Psoas muscle (tissue), 8 donors: ENCODE measurements around the gene NSUN4. TPM values are rescaled to one million over a fixed set of nuclear protein-coding genes. Genes with fewer than 3 reads are reported as not detected.

Experiments used
- ATAC-seq, 4 donors: fragments of 200-7000 bp; cut with Tn5 transposase; one replicate each; pipeline ENCODE4 v1.9.1; 2020; ENCODE audit warnings: moderate library complexity in 3 of 4, mild to moderate bottlenecking in 2 of 4
- DNase-seq, 2 donors: peaks; one replicate each; pipeline ENCODE4 v3.0.0-alpha.2; 2020
- H3K27ac ChIP-seq: fragments of 200-600 bp; one replicate; pipeline ENCODE4 v1.8.0; 2022
- H3K27me3 ChIP-seq, 3 donors: fragments of 200-600 bp in 1 of 3; one replicate each; pipeline versions ENCODE4 v1.6.1 to v1.8.0; 2013 to 2022; ENCODE audit warnings: low read length in 2 of 3, mild to moderate bottlenecking in 2 of 3, moderate library complexity in 1 of 3; ENCODE audit not compliant: insufficient read depth in 3 of 3
- H3K36me3 ChIP-seq, 2 donors: fragments of 200-600 bp in 1 of 2; one replicate each; pipeline versions ENCODE4 v1.6.1 to v1.8.0; 2013 to 2022; ENCODE audit warnings: low read depth in 1 of 2, mild to moderate bottlenecking in 1 of 2, moderate library complexity in 1 of 2; ENCODE audit not compliant: insufficient read depth in 1 of 2
- H3K4me1 ChIP-seq: fragments of 200-600 bp; one replicate; pipeline ENCODE4 v1.8.0; 2022
- H3K4me3 ChIP-seq: fragments of 200-600 bp; one replicate; pipeline ENCODE4 v1.8.0; 2022; ENCODE audit warnings: mild to moderate bottlenecking
- H3K9me3 ChIP-seq: fragments of 200-600 bp; one replicate; pipeline ENCODE4 v1.8.0; 2022
- CTCF ChIP-seq: fragments of 200-600 bp; IDR thresholded peaks from one replicate; pipeline ENCODE4 v1.8.0; 2022; ENCODE audit warnings: antibody characterized with exemption
- WGBS, 3 donors: extraction: QIAGEN DNeasy Blood & Tissue Kit; methylation state at CpG; one replicate each; pipeline versions ENCODE4 v1.1.6 to v1.1.7; 2013; 5-methylcytosine and 5-hydroxymethylcytosine counted together
- intact Hi-C, 2 donors: fragments of 100-400 bp; cut with DNase I; formaldehyde crosslinking; loops; one replicate each; pipeline versions ENCODE4 v1.11.0 to v1.14.2; 2022
- polyA plus RNA-seq, 3 donors: library from polyadenylated mRNA; stranded (reverse); fragments of 200-250 nt; gene quantifications; one replicate each; pipeline ENCODE4 v1.2.3, GENCODE V29; 2013
- total RNA-seq, 4 donors: library from RNA; stranded (reverse); fragmentation: NEBNext Ultra II Directional in 2 of 4; extraction: Animal tissue kit (Norgen Biotek cat#: 25700) in 2 of 4; gene quantifications; one replicate each; pipeline versions ENCODE4 v1.2.1 to v1.2.4, GENCODE V29; 2021 to 2023
- donor health status: healthy with polysubstance abuse.
- donor health status: DM: no; HTN: no; CAD: no; lungs with moderate emphysema.
- donor health status: Bipolar disorder and iron deficiency.
- donor health status: healthy.
- donor health status: DM: yes; HTN: yes; CAD: no.
- donor health status: DM: no; HTN: no; CAD: no.
- donor health status: DM: no; HTN: no; CAD: no.
- donor health status: DM: yes; HTN: yes; CAD: no.

The NSUN4 gene
- total and polyA plus RNA-seq, 7 donors, result 9.4 to 25.3 (median 16.3) TPM

- Histone ChIP-seq H3K4me1 (peaks cover 15% of the 10 kb centered on the region), H3K4me3 (no peak overlapping the region), H3K9me3 (no peaks in the 10 kb centered on the region), H3K36me3 (peaks cover 0 to 23% of the 10 kb centered on the region in 2 donors), H3K27me3 (no peaks in the 10 kb centered on the region), H3K27ac (no peak overlapping the region)
- DNase-seq (no peak), ATAC-seq (no peak)
- no peak for TF ChIP-seq CTCF
- 89 to 94% (median 92%) methylated on average over 12 of the region's 12 CpGs for WGBS, 3 donors
- intact Hi-C loops, result loop anchor here in 1 of 2 donors (5.0 kb wide), 1 partner anchor 142 kb away; no protein-coding TSS in a partner anchor
Observed at GRCh38 chr1:46405197-46405555, 64.6 kb downstream of the NSUN4 start.

GRCh38 chr1:46405724-46406123, 65.1 kb downstream of the NSUN4 start:
- WGBS, 3 donors, result 83 to 86% (median 85%) methylated on average over 17 of the region's 17 CpGs
- Histone ChIP-seq H3K4me1 (peaks cover 15% of the 10 kb centered on the region), H3K36me3 (peaks cover 0 to 23% of the 10 kb centered on the region in 2 donors), H3K27me3 (no peaks in the 10 kb centered on the region), H3K27ac (no peak overlapping the region), H3K9me3 (no peaks in the 10 kb centered on the region), H3K4me3 (no peak overlapping the region)
- DNase-seq, result peak in 1 of 2 donors; percentile 64
- intact Hi-C loops, result loop anchor here (1.0 to 5.0 kb wide), 2 partner anchors 123 to 142 kb away; no protein-coding TSS in a partner anchor
- ATAC-seq, result no peak
- no peak for TF ChIP-seq CTCF

GRCh38 chr1:46406881-46407608, 66.4 kb downstream of the NSUN4 start:
- peak overlapping the region; percentile 47 for H3K4me3 ChIP-seq
- no peaks in the 10 kb centered on the region for H3K27me3 ChIP-seq
- 61 to 64% (median 64%) methylated on average over 13 of the region's 13 CpGs for WGBS, 3 donors
- peaks cover 0 to 30% of the 10 kb centered on the region in 2 donors for H3K36me3 ChIP-seq
- no peak for TF ChIP-seq CTCF
- H3K27ac ChIP-seq, result no peak overlapping the region
- intact Hi-C loops, result loop anchor here (1.0 to 5.0 kb wide), 2 partner anchors 121 to 140 kb away; no protein-coding TSS in a partner anchor
- ATAC-seq, result no peak
- no peaks in the 10 kb centered on the region for H3K9me3 ChIP-seq
- H3K4me1 ChIP-seq, result peaks cover 10% of the 10 kb centered on the region
- no peak for DNase-seq

- DNase-seq (no peak), ATAC-seq (no peak)
- Histone ChIP-seq H3K4me1 (peaks cover 4% of the 10 kb centered on the region), H3K27me3 (no peaks in the 10 kb centered on the region), H3K27ac (no peak overlapping the region), H3K36me3 (peaks cover 0 to 35% of the 10 kb centered on the region in 2 donors), H3K9me3 (no peaks in the 10 kb centered on the region), H3K4me3 (no peak overlapping the region)
- intact Hi-C loops, result loop anchor here in 1 of 2 donors (1.0 to 5.0 kb wide), 2 partner anchors 121 to 140 kb away; no protein-coding TSS in a partner anchor
- TF ChIP-seq CTCF, result no peak
- WGBS, 3 donors, result 95 to 98% (median 95%) methylated on average over 9 of the region's 9 CpGs
Observed at GRCh38 chr1:46407636-46408035, 67.0 kb downstream of the NSUN4 start.
